ENCODE measurements around the gene XRCC5.

DNA sequence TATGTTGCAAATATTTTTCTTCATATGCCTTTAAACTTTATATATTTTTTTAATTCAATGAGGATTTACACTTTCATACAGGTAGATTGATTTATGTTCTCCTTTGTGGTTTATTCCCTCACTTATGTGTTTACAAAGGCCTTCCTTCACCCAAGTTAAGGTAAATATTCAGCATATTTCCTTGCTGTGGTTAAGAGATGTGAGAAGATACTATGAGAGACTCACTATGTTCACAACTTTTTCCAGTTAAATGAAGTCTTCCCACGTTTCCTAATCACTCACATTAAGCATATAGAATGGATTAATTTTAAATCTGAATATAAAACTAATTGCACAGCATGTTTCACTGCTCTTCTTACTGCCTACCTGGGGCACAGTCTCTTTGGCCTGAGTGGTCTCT, 28.1 kb upstream of the XRCC5 start:
- TF ChIP-seq POLR2AphosphoS5 (IDR thresholded peaks at IDR 0.05; ENCODE audit: borderline replicate concordance, low read depth, low read length), result no peak
- no peak for TF ChIP-seq EZH2 (IDR thresholded peaks at IDR 0.05)
- no peak for TF ChIP-seq FOXP2 (optimal IDR thresholded peaks at IDR 0.05; ENCODE audit: control extremely low read depth, extremely low read length, insufficient read depth)
